Activated T-helper 1 cell treated with Interleukin-2 at 50 U/mL for 16 hours (primary cell): ENCODE measurements around the gene SLC8A1.

Experiments
- DNase-seq: peaks from one replicate; pipeline ENCODE4 v3.0.0-alpha.2; 2020; ENCODE audit warnings: low read depth

The SLC8A1 gene

DNA sequence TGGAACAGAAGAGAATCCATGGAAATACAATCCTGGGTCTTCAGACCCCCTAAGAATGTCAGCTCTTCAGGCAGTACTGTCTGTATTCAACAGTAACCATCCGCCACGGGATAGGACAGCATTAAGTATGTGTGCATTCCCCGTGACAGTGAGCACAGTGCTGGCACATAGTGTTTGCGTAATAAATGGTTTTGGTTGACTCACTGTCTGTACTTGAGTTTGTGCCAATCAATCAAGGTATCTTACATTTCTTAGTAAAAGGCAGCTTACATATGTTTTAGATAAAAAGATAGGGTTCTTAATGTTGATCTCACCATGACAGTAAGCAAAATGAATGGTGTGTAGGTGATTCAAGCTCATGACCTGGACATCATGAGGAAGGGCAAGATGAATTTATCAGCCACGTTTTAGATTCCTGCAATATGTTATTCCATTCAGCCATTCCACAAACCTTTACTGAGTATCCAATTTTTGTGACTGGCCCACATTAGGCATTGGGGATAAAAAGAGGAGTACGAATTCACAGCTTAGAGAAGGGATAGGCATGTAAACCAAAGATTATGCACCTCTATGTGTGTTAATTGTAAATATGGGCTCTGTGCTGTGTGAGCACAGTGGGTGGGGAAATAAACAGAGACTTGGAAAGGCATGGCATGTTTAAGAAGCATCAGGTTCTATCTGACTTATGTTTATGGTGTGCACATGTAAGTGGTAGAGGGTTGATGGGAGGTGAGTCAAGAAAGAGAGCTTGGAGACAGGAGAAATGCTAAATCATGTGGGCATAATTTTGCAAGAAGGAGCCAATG, 258.8 kb downstream of the SLC8A1 start:
- no peak for DNase-seq

DNA sequence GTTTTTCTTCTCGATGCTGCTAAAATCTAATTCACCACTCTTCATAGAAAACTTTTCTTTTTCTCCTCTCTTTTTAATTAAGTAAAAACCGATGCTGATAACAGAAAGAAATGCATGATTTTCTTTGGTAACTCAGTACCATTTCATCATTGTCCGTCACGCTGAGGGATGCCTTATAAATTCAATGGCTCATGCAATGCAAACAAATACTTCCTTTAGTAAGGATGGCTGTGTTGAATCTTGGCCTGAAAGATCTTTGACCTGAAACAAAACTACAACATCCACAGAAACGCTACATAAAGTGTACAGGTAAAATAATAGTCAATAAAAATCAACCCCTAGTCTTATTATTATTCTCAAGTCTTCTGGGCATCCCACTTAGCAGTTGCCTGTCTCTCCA, 261.4 kb downstream of the SLC8A1 start:
- DNase-seq: no peak

DNA sequence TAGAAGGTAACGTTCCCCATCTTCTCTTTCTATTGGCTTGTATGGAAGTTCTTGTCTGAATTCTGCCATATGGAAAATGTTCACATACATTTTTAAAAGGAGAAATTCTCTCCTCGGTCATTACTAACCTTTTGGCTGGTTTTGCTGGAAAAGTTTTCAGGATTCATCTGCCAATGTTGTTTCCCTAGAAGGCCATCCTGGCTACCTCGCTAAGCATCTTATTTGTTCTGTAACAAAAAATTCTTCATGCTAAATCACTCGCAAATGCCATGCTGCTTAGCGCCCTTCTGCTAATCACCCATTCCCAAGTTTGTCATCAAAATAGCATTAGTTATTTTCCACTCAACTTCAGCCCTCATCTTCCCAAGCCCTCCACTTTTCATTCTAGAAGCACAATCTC, 262.0 kb downstream of the SLC8A1 start:
- no peak for DNase-seq

DNA sequence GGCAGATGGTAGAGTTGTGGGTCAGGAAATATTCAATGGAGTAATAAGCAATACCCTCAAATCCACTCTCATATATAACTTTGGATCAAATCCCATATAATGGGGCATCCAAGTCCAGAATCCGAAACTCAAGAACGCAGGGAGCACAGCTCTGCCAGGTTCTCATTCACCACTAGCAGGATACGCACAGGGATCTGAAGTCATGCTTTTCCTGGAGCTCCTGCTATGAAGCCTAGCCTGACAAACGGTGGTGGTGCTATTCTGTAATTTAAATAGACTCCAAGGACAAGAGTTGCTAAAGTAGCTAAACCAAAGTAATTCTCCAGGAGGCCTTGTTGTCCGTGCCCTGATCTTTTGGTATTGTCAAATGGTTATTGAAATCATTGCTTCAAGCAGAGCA, 264.8 kb downstream of the SLC8A1 start:
- DNase-seq: no peak

DNA sequence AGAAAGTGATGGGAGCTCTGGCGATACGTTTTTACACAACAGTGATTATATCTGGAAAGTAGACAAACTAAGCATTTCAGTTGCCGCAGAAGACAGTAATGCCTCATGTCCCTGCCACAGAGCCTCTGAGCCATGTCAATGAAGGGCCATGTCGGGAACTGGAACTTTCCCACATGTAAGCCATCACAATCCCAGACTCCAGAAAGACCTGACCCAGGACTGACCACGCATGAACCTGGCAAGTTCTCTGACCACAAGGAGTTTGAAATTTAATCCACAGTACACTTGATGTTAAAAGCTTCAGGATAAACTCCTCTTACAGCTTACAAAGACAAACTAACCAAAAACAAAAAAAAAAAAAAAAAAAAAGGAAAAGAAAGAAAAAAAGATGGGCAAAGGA, 267.3 kb downstream of the SLC8A1 start:
- no peak for DNase-seq

DNA sequence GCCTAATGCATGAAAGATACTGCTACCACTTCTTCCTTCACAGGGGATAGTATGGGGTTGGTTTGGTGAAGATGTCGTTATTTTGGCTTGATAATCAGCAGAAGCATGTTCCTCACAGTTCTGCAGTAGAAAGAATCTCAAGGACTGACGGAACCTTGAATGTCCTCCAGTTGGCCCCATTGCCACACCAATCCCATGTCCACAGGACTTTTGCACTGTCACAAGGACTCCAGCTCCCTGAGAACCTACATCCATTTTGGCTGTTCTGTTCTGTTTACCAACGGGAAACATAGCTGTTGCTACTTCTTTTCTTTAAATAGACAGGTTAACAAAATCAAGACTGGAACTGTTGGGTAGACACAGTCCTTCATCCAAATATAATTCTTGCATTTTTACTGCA, 270.0 kb downstream of the SLC8A1 start:
- DNase-seq: no peak

DNA sequence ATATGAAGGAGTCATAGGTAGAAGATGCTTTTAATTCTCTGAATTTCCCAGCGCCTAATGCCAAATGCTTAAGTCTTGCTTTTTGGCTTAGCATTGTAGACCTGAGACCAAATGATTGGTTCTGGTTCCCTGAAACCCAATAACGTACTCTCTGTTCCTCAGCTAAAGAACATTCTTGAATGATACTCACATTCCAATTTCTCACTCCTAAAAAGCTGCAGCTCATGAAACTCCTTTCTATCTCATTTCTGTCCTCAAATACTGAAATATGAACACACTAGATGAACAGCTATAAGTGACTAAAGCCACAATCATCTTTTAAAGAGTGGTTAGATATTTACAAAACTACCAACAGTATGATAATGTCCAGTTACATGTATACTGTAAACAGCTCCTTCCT, 272.1 kb downstream of the SLC8A1 start:
- no peak for DNase-seq

DNA sequence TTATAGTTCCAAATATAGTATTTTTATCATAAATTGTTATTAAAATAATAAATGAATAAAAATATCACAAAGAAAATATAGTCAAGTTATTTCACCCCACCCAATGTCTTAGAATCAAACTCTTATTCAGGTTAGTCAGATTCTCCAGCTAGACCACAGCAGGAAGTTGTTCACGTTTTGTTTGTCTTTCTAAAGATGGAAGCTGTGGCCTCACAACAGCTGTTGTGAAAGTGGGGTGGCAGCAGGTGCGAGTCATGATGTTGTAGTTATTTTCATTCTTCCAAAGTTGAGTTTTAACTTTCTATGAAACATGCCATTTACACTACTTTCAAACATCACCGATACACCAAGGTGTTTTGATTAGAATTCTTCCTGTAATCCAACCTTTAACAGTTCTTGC, 272.9 kb downstream of the SLC8A1 start:
- no peak for DNase-seq

DNA sequence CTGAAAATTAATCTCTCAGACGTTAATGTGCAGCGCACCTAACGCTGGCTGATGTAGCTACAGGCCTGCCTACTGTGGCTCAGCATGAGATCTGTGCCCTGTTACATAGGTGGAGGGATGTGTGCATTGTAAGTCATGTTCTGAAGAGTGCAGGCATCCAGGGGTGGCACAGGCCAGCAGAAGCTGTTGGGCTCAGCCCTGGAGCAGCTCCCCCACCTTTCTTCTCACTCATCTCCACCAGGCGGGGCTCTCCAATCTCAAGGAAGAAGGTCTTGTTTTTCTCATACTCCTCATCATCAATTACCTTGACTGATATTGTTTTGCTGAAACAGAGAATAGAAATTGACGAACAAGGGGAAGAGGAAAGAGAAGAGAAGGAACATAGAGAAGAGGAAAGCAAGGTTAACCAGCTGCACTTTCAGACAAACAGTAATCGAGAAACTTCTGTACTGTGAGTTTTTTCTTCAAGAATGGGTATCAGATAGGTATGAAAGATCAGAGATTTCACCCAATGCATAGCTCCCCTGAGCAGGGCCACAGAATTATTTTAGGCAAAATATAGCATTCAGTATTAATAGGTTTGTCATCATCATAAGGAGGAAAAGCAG, 273.6 kb downstream of the SLC8A1 start:
- no peak for DNase-seq

DNA sequence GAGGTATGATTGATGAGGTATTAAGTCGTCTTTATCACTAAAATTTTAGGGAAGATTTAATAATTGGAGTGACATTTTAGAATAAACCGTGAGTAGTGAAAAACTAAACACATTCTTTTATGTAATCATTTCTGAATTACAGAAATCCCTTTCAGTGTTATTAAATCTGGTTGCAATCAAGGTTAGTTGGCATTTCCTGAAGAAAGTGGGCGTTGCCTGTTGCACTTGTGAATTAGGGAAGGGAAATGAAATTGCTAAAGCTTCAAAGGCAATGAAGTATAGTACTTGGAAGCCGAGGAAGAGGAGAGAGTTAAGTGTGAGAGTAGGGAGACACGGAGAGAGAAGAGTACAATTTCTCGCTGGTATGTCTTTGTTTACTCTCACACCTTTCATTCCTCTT, 274.5 kb downstream of the SLC8A1 start:
- DNase-seq: no peak

DNA sequence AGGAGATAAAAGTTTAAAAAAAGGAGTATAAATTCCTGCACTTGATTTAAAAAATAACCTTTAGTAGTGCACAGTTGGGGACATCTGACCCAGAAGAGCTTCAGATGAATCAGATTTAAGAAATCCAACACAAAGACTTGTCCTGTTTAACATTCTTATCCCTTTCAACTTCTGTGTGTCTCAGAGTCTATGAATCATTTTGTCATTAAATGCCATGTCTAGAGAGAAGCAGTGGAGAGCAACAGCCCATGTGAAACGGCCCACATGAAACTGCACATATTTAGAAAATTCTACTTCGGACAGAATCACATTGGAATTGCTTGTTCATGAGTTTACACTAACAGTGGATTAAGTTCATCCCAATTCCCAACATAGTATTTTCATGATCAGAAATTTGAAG, 278.6 kb downstream of the SLC8A1 start:
- DNase-seq: no peak

DNA sequence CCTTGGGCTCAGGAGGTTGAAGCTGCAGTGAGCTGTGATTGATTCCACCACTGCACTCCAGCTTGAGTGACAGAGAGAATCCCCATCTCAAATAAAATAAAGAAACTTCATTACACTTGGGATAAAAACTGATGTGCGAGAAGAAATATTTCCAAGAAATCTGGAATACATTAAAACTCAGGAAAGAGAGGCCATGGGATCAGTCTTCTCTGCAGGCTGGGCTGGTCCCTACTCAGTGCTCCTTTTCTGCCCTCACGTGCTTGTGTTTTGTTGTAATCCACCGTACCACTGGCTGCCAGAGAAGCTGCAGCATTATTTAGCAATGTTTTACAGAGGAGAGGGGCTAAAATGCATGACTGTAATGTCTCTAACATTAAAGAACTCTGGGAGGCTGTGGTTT, 282.0 kb downstream of the SLC8A1 start:
- DNase-seq: no peak

DNA sequence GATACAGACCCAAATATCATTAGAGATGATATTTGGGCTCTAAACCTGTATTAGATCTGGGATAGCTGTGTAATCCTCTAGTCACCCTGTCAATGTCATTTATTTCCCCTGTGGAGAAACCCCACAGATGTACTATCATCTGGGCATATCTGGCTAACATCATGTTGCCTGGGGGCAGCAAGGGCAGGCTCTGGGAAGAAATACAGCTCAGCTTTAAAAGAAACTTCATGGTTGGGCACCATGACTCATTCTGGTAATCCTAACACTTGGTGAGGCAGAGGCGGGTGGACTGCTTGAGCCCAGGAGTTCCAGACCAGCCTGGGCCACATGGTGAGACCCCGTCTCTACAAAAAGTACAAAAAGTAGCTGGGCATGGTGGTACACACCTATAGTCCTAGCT, 282.5 kb downstream of the SLC8A1 start:
- DNase-seq: no peak

DNA sequence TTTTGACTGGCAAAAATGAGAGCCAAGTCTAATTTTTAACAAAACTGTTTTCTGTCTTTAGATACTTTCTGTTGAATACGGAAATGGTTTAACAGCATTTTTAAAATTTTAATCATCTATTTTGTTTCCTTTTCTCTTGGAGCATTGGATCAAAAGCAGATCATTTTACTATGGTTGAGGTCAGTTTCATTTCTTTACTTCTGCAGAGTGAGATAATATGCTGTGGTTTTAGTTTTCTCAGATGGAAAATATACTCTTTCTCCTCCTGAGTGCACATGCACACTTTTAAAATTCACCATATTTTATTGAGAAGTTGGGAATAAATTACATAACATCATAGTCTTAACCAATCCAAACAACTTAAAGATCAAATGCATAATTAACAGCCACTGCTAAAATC, 283.3 kb downstream of the SLC8A1 start:
- DNase-seq: no peak

DNA sequence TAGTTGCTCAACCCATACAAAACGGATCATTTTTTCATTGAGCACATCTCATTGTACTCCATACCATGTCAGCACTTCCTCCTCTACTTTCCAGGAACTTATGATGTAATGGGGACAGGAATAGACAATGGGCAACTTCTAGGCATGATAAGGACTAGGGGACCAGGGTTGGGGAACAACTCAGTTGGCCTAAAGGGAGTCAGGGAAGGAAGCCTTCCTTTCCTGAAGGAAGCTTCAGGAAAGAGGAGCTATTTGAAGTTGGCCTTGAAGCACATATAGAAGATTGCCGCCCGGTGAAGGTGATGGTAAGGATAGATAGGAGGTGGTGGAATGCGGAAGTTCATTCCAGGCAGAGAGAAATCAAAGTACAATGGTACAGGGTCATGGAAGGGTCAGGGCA, 283.9 kb downstream of the SLC8A1 start:
- no peak for DNase-seq

DNA sequence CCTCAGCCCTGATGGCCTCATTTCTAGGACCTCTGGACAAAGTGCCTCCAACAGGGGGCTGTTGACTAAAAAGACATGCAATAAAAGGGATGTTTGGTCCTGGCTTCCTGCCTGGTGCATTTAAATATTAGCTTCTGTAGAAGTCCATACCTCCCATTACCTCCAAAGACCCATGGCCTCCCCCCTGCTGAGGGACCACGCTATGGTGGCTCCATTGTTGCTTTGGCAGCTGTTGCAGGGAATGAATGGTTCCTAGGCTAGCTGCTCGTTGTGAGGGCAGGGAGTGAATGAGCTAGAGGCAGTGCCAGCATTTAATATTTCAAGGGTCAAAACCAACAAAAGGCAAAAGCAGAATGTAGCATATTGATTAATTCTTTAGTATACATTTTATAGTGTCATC, 285.9 kb downstream of the SLC8A1 start:
- DNase-seq: no peak

DNA sequence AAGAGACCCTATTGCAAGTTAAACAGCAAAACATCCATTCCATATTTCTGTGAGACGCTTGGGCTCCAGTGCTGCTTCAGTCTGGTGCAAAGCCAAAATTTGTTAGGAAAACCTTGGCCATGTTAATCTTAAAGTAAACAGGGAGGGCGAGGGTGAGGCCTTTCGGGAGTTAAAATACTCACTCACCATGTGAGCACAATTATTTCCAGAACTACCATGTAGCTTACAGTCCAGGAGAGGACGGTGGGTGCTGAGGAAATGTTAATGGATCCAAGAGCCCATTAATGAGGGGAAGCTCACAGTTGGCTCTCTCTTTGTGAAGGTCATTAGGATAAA, 286.4 kb downstream of the SLC8A1 start:
- no peak for DNase-seq

DNA sequence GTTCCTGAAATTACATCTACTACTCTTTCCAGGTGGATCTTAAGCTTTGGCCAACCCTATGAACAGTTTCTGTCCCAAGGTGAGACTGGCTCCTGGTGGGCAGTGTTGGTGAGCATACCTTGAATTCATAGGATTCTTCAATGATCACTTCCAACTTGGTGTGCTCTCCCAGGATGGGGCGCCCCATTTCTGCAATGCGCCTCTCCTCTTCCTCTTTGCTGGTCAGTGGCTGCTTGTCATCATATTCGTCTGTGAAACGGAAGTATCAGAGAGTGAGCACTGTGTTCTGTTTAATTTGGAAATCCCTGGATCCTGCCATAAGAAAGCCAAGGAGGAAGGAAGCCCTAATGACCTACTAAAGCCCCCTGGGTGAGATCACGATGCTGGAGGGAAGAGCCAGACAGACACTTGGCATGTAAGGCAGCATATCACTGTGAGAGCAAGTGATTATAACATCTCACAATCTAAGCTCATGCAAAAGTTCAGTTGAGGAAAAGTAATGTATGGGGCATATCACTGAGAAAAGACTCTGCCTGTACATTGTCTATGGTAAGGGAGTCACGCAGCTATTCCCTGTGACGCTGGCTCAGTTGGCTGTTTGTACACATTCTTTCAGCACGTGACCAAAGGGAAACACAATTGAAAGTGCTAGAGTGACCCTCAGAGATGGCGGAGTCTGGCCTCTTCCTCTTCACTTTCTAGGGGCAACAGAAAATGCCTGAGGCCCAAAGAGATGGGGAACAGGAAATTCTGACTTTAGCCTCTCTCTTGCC, 287.0 kb downstream of the SLC8A1 start:
- DNase-seq: no peak

DNA sequence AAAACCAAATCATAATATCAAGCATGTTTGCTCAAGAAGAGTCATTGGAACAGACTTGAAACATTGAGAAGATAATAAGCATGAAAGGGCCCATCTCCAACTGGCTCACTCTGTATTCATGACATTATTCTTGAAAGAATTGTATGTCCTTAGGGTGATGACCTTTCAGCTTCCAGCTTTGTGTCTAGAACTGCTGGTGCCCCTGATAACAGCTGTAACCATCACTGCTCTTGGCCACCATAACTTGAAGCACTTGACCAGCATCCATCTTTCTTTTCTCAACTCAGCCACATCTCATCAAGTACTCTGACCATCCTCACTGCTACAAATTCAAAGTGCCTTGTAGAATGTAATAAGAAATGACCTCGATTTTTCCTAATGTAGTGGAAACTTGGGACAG, 289.9 kb downstream of the SLC8A1 start:
- no peak for DNase-seq

DNA sequence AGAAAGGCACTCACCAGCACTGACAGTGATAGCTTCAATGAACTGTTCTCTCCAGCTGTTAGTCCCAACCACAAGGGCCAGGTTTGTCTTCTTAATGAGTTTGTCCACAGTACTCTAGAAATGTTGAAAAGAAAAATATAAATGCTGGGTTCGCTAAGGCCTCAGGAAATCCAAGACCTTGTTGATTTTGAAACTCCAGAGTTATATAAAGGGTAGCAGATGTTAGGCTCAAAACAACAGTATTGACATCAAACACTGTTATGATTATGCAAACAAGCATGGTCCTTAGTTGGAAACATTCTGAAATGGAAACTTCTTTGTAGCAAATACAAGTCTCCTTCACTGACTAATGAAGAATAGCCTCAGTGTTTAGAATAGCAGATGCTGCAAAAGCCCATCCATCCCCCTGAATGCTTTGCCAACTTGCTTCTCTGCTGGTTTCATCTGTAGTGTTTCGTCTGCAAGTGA, 291.1 kb downstream of the SLC8A1 start:
- no peak for DNase-seq

DNA sequence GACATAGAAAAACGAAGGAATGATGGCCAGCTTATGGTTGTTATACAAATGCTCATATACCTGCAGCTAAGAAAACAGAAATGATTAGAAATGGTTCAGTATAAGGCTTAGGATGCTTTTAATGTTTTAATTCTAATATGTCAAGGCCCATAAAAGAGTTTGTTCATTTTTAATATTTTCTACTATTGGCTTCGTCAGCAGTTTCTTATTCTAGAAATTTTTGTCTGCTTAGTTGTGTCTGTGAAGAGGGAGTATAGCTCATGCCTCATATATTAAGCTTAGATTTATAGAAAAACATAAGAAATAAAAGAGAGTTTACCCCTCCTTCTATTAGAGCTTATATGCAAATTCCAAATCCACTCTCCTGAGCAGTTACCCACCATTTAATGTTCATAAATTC, 292.6 kb downstream of the SLC8A1 start:
- DNase-seq: no peak

DNA sequence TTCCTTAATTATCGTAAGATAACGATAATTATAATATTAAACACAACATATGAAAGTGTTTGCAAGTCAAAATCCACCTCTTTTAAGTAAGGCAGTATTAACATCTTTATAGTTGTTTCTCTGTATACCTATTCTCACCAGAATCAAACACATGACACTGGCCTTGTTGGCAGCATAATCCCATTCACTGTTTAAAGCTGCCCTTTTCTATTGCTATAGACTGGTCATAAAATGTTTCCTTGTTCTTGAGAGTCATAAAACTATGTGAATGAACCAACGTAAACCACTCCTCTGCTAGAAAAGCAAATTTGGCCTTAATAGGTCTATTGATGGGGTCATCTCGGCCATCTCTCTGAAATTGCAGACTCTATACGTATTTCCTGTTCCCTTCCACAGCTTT, 293.1 kb downstream of the SLC8A1 start:
- DNase-seq: no peak

DNA sequence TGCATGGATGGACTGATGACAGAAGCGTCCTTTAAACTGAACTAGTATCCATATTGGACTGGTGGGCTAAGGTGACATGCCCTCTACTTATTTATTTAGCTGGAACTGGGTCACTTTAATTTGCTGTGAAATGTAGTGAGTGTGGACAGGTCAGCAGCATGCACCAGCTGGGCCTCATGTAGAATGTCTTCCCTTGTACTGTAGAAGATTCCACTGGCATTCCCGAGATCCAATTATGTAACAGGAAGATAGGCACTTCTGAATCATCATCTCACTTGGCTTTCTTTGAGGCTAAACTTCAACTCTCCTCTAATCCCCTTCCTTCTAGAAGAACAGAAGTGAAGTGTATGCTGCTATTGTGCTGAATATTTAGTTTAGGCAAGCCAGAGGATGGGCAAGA, 296.2 kb downstream of the SLC8A1 start:
- no peak for DNase-seq
